Trophoblast cell (in vitro differentiated cells and primary cell): ENCODE data around the gene TEC.

Experiments used
- DNase-seq, 2 donors: peaks; one replicate each; pipeline ENCODE4 v3.0.0-alpha.2; 2016
- H2AFZ ChIP-seq: 2 replicates; pipeline ENCODE4 v1.6.1; 2013; ENCODE audit warnings: low read length, moderate library complexity, mild to moderate bottlenecking; ENCODE audit not compliant: insufficient read depth, poor library complexity
- H2AK5ac ChIP-seq: 2 replicates; pipeline ENCODE4 v1.6.1; 2013; ENCODE audit warnings: mild to moderate bottlenecking, low read length
- H2BK120ac ChIP-seq: 2 replicates; pipeline ENCODE4 v1.6.1; 2013; ENCODE audit warnings: low read length, mild to moderate bottlenecking, moderate library complexity; ENCODE audit not compliant: insufficient read depth, poor library complexity
- H2BK12ac ChIP-seq: 2 replicates; pipeline ENCODE4 v1.6.1; 2013; ENCODE audit warnings: mild to moderate bottlenecking, low read length, moderate library complexity
- H2BK5ac ChIP-seq: 2 replicates; pipeline ENCODE4 v1.6.1; 2013; ENCODE audit warnings: low read length, low read depth, moderate library complexity, mild to moderate bottlenecking; ENCODE audit not compliant: poor library complexity
- H3K14ac ChIP-seq: 2 replicates; pipeline ENCODE4 v1.6.1; 2013; ENCODE audit warnings: mild to moderate bottlenecking, low read length
- H3K18ac ChIP-seq: 2 replicates; pipeline ENCODE4 v1.6.1; 2013; ENCODE audit warnings: mild to moderate bottlenecking, low read length
- H3K23ac ChIP-seq: 2 replicates; pipeline ENCODE4 v1.6.1; 2013; ENCODE audit warnings: low read length
- H3K27ac ChIP-seq: 2 replicates; pipeline ENCODE4 v1.5.1; 2013; ENCODE audit warnings: low read depth, mild to moderate bottlenecking, inconsistent platforms, low read length, moderate library complexity
- H3K27me3 ChIP-seq: 2 replicates; pipeline ENCODE4 v1.6.1; 2013; ENCODE audit warnings: inconsistent platforms, mild to moderate bottlenecking, low read length, moderate library complexity; ENCODE audit not compliant: insufficient read depth
- H3K36me3 ChIP-seq, 2 experiments: 1 replicate in 1 of 2; 2 replicates in 1 of 2; pipeline ENCODE4 v1.6.1; 2013; ENCODE audit warnings: low read length in 2 of 2, mild to moderate bottlenecking in 2 of 2, moderate library complexity in 1 of 2; ENCODE audit not compliant: insufficient read depth in 2 of 2, control insufficient read depth in 1 of 2
- H3K4ac ChIP-seq: 2 replicates; pipeline ENCODE4 v1.6.1; 2013; ENCODE audit warnings: low read depth, mild to moderate bottlenecking, low read length, moderate library complexity
- H3K4me1 ChIP-seq, 2 experiments: 1 replicate in 1 of 2; 2 replicates in 1 of 2; pipeline ENCODE4 v1.6.1; 2013; ENCODE audit warnings: low read length in 2 of 2, mild to moderate bottlenecking in 2 of 2, moderate library complexity in 1 of 2; ENCODE audit not compliant: insufficient read depth in 2 of 2, control insufficient read depth in 1 of 2
- H3K4me2 ChIP-seq: 2 replicates; pipeline ENCODE4 v1.6.1; 2013; ENCODE audit warnings: inconsistent platforms, mild to moderate bottlenecking, low read length, moderate library complexity
- H3K4me3 ChIP-seq: 2 replicates; pipeline ENCODE4 v1.5.1; 2013; ENCODE audit warnings: mild to moderate bottlenecking, low read depth, low read length, inconsistent platforms
- H3K79me1 ChIP-seq: one replicate; pipeline ENCODE4 v1.6.1; 2013; ENCODE audit warnings: low read length
- H3K79me2 ChIP-seq: 2 replicates; pipeline ENCODE4 v1.6.1; 2013; ENCODE audit warnings: low read length, mild to moderate bottlenecking; ENCODE audit not compliant: control insufficient read depth, insufficient read depth, poor library complexity
- H3K9ac ChIP-seq: 2 replicates; pipeline ENCODE4 v1.6.1; 2013; ENCODE audit warnings: mild to moderate bottlenecking, low read length
- H3K9me3 ChIP-seq: 2 replicates; pipeline ENCODE4 v1.6.1; 2013; ENCODE audit warnings: low read depth, mild to moderate bottlenecking, control low read depth, inconsistent platforms, low read length; ENCODE audit not compliant: insufficient read depth
- H4K12ac ChIP-seq: 2 replicates; pipeline ENCODE4 v1.6.1; 2013; ENCODE audit warnings: low read depth, mild to moderate bottlenecking, low read length, moderate library complexity
- H4K8ac ChIP-seq: 2 replicates; pipeline ENCODE4 v1.6.1; 2013; ENCODE audit warnings: low read depth, mild to moderate bottlenecking, low read length, moderate library complexity
- H4K91ac ChIP-seq: one replicate; pipeline ENCODE4 v1.6.1; 2013; ENCODE audit warnings: low read depth, mild to moderate bottlenecking, low read length, moderate library complexity
- WGBS: extraction: QIAGEN DNeasy Blood & Tissue Kit; methylation state at CpG from one replicate; pipeline ENCODE4 v1.1.7; 2013; ENCODE audit warnings: missing lambda C conversion rate; ENCODE audit not compliant: insufficient read length, insufficient coverage; ENCODE audit errors: extremely low coverage; 5-methylcytosine and 5-hydroxymethylcytosine counted together

Gene TEC

DNA sequence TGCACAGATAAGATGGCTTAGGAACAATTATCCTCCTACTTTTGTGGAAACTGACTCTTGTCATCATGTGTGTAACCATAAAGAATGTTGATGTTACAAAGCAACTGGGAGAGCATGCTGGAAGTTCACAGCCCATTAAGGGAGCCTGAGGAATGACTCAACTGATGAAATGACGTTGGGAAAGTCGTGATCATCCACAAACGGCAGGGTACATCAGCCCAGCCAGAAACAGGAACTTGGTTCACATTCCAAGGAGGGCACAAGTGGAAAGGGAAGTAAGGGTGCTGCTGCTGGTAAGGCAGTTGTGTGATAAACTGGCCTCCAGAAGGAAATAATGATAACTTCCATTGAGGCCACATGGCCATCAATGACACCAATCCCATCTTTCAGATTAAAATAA lies 6.7 kb downstream of the TEC start:
- no peaks in the 10 kb centered on the region for H3K27me3 ChIP-seq
- H4K8ac ChIP-seq, result no peak overlapping the region
- DNase-seq, result peak in 1 of 2 donors; percentile 28
- H2BK12ac ChIP-seq, result no peak overlapping the region
- H3K4me3 ChIP-seq, result no peak overlapping the region
- H3K9ac ChIP-seq, result no peak overlapping the region
- no peak overlapping the region for H2AFZ ChIP-seq
- H3K9me3 ChIP-seq, result no peaks in the 10 kb centered on the region
- no peaks in the 10 kb centered on the region for H3K4me1 ChIP-seq
- no peak overlapping the region for H4K91ac ChIP-seq
- H2BK5ac ChIP-seq, result no peak overlapping the region
- H3K14ac ChIP-seq, result no peak overlapping the region
- no peak overlapping the region for H3K23ac ChIP-seq
- no peak overlapping the region for H3K4ac ChIP-seq
- no peak overlapping the region for H3K4me2 ChIP-seq
- H2BK120ac ChIP-seq, result no peak overlapping the region
- no peak overlapping the region for H3K27ac ChIP-seq
- no peaks in the 10 kb centered on the region for H3K79me1 ChIP-seq
- H2AK5ac ChIP-seq, result no peak overlapping the region
- H3K79me2 ChIP-seq, result no peaks in the 10 kb centered on the region
- no peak overlapping the region for H3K18ac ChIP-seq
- WGBS, result no CpG with 5 or more reads among the region's 3 CpGs
- H3K36me3 ChIP-seq, result no peaks in the 10 kb centered on the region
- no peak overlapping the region for H4K12ac ChIP-seq

GRCh38 chr4:48262484-48262883 lies 7.2 kb downstream of the TEC start:
- Histone ChIP-seq H3K36me3 (no peaks in the 10 kb centered on the region), H3K79me2 (no peaks in the 10 kb centered on the region), H2AK5ac (no peak overlapping the region), H3K23ac (no peak overlapping the region), H3K4ac (no peak overlapping the region), H4K91ac (no peak overlapping the region), H4K12ac (no peak overlapping the region), H4K8ac (no peak overlapping the region), H3K9ac (no peak overlapping the region), H3K27me3 (no peaks in the 10 kb centered on the region), H3K14ac (no peak overlapping the region), H3K9me3 (no peaks in the 10 kb centered on the region), H2AFZ (no peak overlapping the region), H3K4me1 (no peaks in the 10 kb centered on the region), H3K79me1 (no peaks in the 10 kb centered on the region), H3K4me3 (no peak overlapping the region), H3K4me2 (no peak overlapping the region), H3K27ac (no peak overlapping the region), H2BK120ac (no peak overlapping the region), H2BK5ac (no peak overlapping the region), H2BK12ac (no peak overlapping the region), H3K18ac (no peak overlapping the region)
- no peak for DNase-seq
- WGBS, result no CpG with 5 or more reads among the region's 2 CpGs

DNA sequence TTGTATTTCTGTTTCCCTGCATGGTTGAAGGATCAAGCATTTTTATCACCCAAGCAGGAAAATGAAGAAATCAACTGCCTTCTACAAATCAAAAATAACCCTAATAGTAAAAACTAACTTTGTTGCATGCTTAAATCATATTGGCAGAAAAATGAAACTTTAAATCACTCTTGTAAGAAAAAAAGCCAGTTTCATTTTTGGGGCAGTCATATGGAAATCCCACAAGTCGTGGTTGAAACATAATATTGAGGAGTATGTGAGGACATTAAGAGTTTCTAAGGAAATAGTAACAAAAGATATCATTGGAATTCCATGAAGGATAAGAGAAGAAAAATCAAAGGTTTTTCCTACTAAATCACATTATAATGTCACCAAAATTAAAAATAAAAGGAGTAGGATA lies 8.4 kb downstream of the TEC start:
- Histone ChIP-seq H3K27ac (no peak overlapping the region), H3K23ac (no peak overlapping the region), H3K9ac (no peak overlapping the region), H2BK5ac (no peak overlapping the region), H3K9me3 (no peaks in the 10 kb centered on the region), H4K8ac (no peak overlapping the region), H3K4me2 (no peak overlapping the region), H2AK5ac (no peak overlapping the region), H4K12ac (no peak overlapping the region), H3K27me3 (no peaks in the 10 kb centered on the region), H3K4me1 (no peaks in the 10 kb centered on the region), H2BK12ac (no peak overlapping the region), H2AFZ (no peak overlapping the region), H3K79me2 (no peaks in the 10 kb centered on the region), H3K18ac (no peak overlapping the region), H2BK120ac (no peak overlapping the region), H4K91ac (no peak overlapping the region), H3K4me3 (no peak overlapping the region), H3K36me3 (no peaks in the 10 kb centered on the region), H3K79me1 (no peaks in the 10 kb centered on the region), H3K14ac (no peak overlapping the region), H3K4ac (no peak overlapping the region)
- WGBS, result no CpG with 5 or more reads among the region's 1 CpG
- DNase-seq, result no peak

DNA sequence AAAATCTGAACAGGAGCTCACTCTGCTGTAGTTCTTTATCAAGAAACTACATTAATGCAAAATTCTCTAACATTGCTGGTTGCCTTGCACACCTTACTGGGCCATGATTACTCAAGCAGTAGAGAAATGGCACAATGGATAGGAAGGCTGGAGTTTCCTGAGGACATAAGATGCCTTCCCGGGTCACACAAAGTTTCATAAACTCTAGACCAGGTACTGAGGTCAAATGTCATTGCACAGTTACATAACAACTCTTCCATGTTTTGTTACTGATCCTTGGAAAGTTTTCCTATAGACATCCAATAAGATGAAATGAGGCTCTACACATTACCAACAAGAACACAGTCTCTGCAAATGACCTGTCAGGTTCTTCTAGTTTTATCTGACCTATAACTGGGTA lies 9.9 kb downstream of the TEC start:
- H2BK12ac ChIP-seq, result no peak overlapping the region
- no peak overlapping the region for H4K12ac ChIP-seq
- no peak overlapping the region for H3K18ac ChIP-seq
- H3K36me3 ChIP-seq, result no peaks in the 10 kb centered on the region
- H3K27ac ChIP-seq, result no peak overlapping the region
- no peak overlapping the region for H3K4me2 ChIP-seq
- peaks cover 5 to 6% of the 10 kb centered on the region in 2 experiments for H3K4me1 ChIP-seq
- no peak overlapping the region for H3K23ac ChIP-seq
- no peak overlapping the region for H3K14ac ChIP-seq
- H3K9ac ChIP-seq, result no peak overlapping the region
- no peak overlapping the region for H2BK120ac ChIP-seq
- peaks cover under 1% of the 10 kb centered on the region for H3K9me3 ChIP-seq
- no peaks in the 10 kb centered on the region for H3K79me1 ChIP-seq
- no peak overlapping the region for H4K91ac ChIP-seq
- no CpG with 5 or more reads among the region's 1 CpG for WGBS
- no peaks in the 10 kb centered on the region for H3K79me2 ChIP-seq
- H2BK5ac ChIP-seq, result no peak overlapping the region
- H4K8ac ChIP-seq, result no peak overlapping the region
- no peak overlapping the region for H2AK5ac ChIP-seq
- no peaks in the 10 kb centered on the region for H3K27me3 ChIP-seq
- no peak overlapping the region for H3K4ac ChIP-seq
- no peak overlapping the region for H3K4me3 ChIP-seq
- no peak overlapping the region for H2AFZ ChIP-seq
- no peak for DNase-seq
